Measurements from ENCODE around the gene TMEM209.
A peak's percentile ranks its signal among the peaks of the same experiment; 100 is the strongest.
"Not testable (repeated sequence)": the region's sequence is repeated elsewhere in the genome, so short reads cannot be mapped to it uniquely, and the experiment has no call there.

TMEM209 gene

GRCh38 chr7:130141884-130142653, 63.1 kb downstream of the TMEM209 start:
- peak; percentile 58 for DNase-seq

- DNase-seq: peak; percentile 92
Measured at GRCh38 chr7:130141161-130141883, 63.9 kb downstream of the TMEM209 start.

GRCh38 chr7:130140551-130141160, 64.5 kb downstream of the TMEM209 start:
- DNase-seq: peak; percentile 55

GRCh38 chr7:130139193-130139960, 65.8 kb downstream of the TMEM209 start:
- no peak for DNase-seq

GRCh38 chr7:130137207-130137606, 68.0 kb downstream of the TMEM209 start:
- DNase-seq: no peak

GRCh38 chr7:130136579-130137167, 68.5 kb downstream of the TMEM209 start:
- DNase-seq: no peak

GRCh38 chr7:130135208-130136205, 69.7 kb downstream of the TMEM209 start:
- DNase-seq: no peak

GRCh38 chr7:130134726-130135125, 70.5 kb downstream of the TMEM209 start:
- DNase-seq: no peak

- no peak for DNase-seq
Measured at GRCh38 chr7:130134106-130134636, 71.0 kb downstream of the TMEM209 start.

- no peak for DNase-seq
Measured at GRCh38 chr7:130133029-130133782, 72.0 kb downstream of the TMEM209 start.

GRCh38 chr7:130131964-130132875, 73.0 kb downstream of the TMEM209 start:
- DNase-seq: no peak

- DNase-seq: no peak
Measured at GRCh38 chr7:130131191-130131834, 73.9 kb downstream of the TMEM209 start.

GRCh38 chr7:130129011-130129411, 76.2 kb downstream of the TMEM209 start:
- no peak for DNase-seq

GRCh38 chr7:130127821-130128317, 77.3 kb downstream of the TMEM209 start:
- DNase-seq: no peak

GRCh38 chr7:130127404-130127803, 77.8 kb downstream of the TMEM209 start:
- DNase-seq: no peak

GRCh38 chr7:130126840-130127239, 78.4 kb downstream of the TMEM209 start:
- DNase-seq: not testable (repeated sequence)

- DNase-seq: no peak
Measured at GRCh38 chr7:130124711-130125110, 80.5 kb downstream of the TMEM209 start.

GRCh38 chr7:130123501-130123900, 81.7 kb downstream of the TMEM209 start:
- DNase-seq: no peak

All from right forelimb (tissue), 1 donor.